ENCODE measurements around the gene G6PC1.
"Not testable (repeated sequence)": the region's sequence is repeated elsewhere in the genome, so short reads cannot be mapped to it uniquely, and the experiment has no call there.

The G6PC1 gene

GRCh38 chr17:42873932-42874695 is 26.5 kb upstream of the G6PC1 start:
- FAIRE-seq, result not testable (repeated sequence)

GRCh38 chr17:42877037-42877436 is 23.6 kb upstream of the G6PC1 start:
- no peak for FAIRE-seq

- FAIRE-seq, result no peak
These were observed 22.3 kb upstream of the G6PC1 start for GRCh38 chr17:42878123-42878880.

GRCh38 chr17:42878924-42879595 is 21.5 kb upstream of the G6PC1 start:
- no peak for FAIRE-seq

- no peak for FAIRE-seq
These were observed 21.0 kb upstream of the G6PC1 start for GRCh38 chr17:42879596-42879985.

GRCh38 chr17:42880776-42881310 is 19.8 kb upstream of the G6PC1 start:
- no peak for FAIRE-seq

- FAIRE-seq, result not testable (repeated sequence)
These were observed 18.9 kb upstream of the G6PC1 start for GRCh38 chr17:42881706-42882105.

- FAIRE-seq, result no peak
These were observed 18.4 kb upstream of the G6PC1 start for GRCh38 chr17:42882166-42882565.

- no peak for FAIRE-seq
These were observed 16.6 kb upstream of the G6PC1 start for GRCh38 chr17:42883802-42884558.

- not testable (repeated sequence) for FAIRE-seq
These were observed 14.8 kb upstream of the G6PC1 start for GRCh38 chr17:42885806-42886205.

GRCh38 chr17:42886283-42887176 is 14.1 kb upstream of the G6PC1 start:
- no peak for FAIRE-seq

- no peak for FAIRE-seq
These were observed 10.8 kb upstream of the G6PC1 start for GRCh38 chr17:42889809-42890208.

GRCh38 chr17:42891539-42892152 is 9.0 kb upstream of the G6PC1 start:
- no peak for FAIRE-seq

- FAIRE-seq, result no peak
These were observed 7.2 kb upstream of the G6PC1 start for GRCh38 chr17:42893359-42893758.

- FAIRE-seq, result no peak
These were observed 6.1 kb upstream of the G6PC1 start for GRCh38 chr17:42894283-42895184.

GRCh38 chr17:42895185-42895555 is 5.4 kb upstream of the G6PC1 start:
- FAIRE-seq, result no peak

- FAIRE-seq, result no peak
These were observed 2.3 kb upstream of the G6PC1 start for GRCh38 chr17:42898147-42898811.

GRCh38 chr17:42899981-42900380 is 618 bp upstream of the G6PC1 start:
- FAIRE-seq, result not testable (repeated sequence)

GRCh38 chr17:42901535-42902229 is 1.1 kb downstream of the G6PC1 start:
- FAIRE-seq, result no peak
